Measurements from ENCODE around the gene MROH2A. TPM values are rescaled to one million over a fixed set of nuclear protein-coding genes. Genes with fewer than 3 reads are reported as not detected.

The MROH2A gene
- total and polyA plus RNA-seq, 10 donors, result 0.27 to 1.5 (median 0.43) TPM; not detected in 7

- Histone ChIP-seq H3K9me3 (no peaks in the 10 kb centered on the region), H3K4me3 (no peak overlapping the region), H3K4me1 (no peaks in the 10 kb centered on the region), H3K36me3 (peaks cover 0 to 100% (median 0%) of the 10 kb centered on the region in 6 donors), H3K27me3 (replicated peaks in 1 of 7) (no peaks in the 10 kb centered on the region), H3K27ac (no peak overlapping the region)
- intact Hi-C loops (cut with DNase I; ENCODE audit: low total_unique reads), result no loop called here
- WGBS, 5 donors, result 91 to 98% (median 97%) methylated on average over 9 of the region's 9 CpGs
- DNase-seq, result peak; percentile 25
- TF ChIP-seq POLR2AphosphoS5 (IDR thresholded peaks at IDR 0.05) (no peak), POLR2A (IDR thresholded peaks at IDR 0.05) (no peak)
- TF ChIP-seq, protein P1, sequence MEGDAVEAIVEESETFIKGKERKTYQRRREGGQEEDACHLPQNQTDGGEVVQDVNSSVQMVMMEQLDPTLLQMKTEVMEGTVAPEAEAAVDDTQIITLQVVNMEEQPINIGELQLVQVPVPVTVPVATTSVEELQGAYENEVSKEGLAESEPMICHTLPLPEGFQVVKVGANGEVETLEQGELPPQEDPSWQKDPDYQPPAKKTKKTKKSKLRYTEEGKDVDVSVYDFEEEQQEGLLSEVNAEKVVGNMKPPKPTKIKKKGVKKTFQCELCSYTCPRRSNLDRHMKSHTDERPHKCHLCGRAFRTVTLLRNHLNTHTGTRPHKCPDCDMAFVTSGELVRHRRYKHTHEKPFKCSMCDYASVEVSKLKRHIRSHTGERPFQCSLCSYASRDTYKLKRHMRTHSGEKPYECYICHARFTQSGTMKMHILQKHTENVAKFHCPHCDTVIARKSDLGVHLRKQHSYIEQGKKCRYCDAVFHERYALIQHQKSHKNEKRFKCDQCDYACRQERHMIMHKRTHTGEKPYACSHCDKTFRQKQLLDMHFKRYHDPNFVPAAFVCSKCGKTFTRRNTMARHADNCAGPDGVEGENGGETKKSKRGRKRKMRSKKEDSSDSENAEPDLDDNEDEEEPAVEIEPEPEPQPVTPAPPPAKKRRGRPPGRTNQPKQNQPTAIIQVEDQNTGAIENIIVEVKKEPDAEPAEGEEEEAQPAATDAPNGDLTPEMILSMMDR (IDR thresholded peaks at IDR 0.05 in 8 of 11, conservative IDR thresholded peaks at IDR 0.05 in 3 of 11), result no peak
These were observed 62.4 kb downstream of the MROH2A start for GRCh38 chr2:233840520-233840919.

DNA sequence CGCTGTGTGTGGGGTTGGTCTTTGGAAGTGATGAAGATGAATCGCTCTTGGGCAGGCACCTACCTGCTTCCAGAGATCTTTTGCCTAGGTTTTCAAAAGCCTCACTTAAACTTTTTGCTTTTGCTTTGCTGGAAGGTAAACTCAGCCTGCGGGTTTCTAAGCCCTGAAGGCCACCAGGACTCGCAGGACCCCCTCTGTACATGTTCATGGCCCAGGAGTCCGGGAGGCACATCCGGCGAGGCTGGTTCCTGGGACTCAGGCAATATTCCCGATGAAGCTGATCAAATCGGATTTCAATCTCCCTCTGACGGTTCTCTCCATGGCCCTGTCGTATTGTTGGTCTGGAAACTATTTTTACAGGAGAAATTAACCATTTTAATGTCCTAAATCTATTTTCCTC is 63.1 kb downstream of the MROH2A start:
- Histone ChIP-seq H3K27ac (no peak overlapping the region), H3K4me1 (no peaks in the 10 kb centered on the region), H3K27me3 (replicated peaks in 1 of 7) (no peaks in the 10 kb centered on the region), H3K36me3 (peaks cover 0 to 98% (median 0%) of the 10 kb centered on the region in 6 donors), H3K9me3 (no peaks in the 10 kb centered on the region), H3K4me3 (no peak overlapping the region)
- 93 to 97% (median 97%) methylated on average over 11 of the region's 11 CpGs for WGBS, 5 donors
- peak; percentile 38 for DNase-seq
- TF ChIP-seq, protein P1 (IDR thresholded peaks at IDR 0.05 in 8 of 11, conservative IDR thresholded peaks at IDR 0.05 in 3 of 11), result no peak
- no peak for TF ChIP-seq POLR2A (IDR thresholded peaks at IDR 0.05)
- intact Hi-C loops (cut with DNase I; ENCODE audit: low total_unique reads), result no loop called here

DNA sequence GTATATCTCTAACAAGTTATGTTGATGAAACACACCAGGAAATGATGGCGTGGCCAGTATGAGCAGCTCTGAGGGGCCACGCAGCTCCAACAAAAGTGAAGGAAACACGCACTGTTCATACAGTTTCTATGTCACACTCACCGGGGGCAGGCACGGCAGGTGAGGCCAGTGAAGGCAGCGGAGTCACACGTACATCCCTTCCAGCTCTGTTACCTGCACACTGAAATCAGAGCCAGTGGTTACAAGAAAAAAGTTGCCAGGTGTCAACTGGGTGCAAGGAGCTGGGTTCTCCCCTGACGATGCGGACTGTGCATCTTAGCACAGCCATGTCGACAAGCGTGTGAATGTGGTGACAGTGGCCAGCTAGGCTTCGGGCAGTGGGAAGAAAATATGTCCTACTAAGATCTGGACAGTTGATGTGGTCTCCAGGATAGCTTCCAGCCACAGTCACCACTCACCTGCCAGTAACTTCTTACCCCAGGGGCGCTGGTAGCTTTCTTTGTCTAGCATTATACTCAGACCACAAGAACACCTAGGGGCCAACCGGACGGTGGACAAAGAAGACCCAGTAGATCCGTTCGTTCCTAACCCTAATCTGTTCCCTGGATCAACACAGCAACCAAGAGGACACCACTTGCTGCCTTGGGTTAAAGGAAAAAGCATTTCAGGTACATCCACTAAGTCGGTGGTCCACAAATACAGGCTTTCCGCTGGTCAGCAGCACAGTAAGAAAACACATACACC is 66.1 kb downstream of the MROH2A start:
- peak; percentile 22 for DNase-seq
- 93 to 96% (median 94%) methylated on average over 15 to 19 of the region's 19 CpGs for WGBS, 5 donors
- H3K4me3 ChIP-seq, result no peak overlapping the region
- H3K27ac ChIP-seq, result no peak overlapping the region
- no peaks in the 10 kb centered on the region for H3K27me3 ChIP-seq (replicated peaks in 1 of 7)
- no peaks in the 10 kb centered on the region for H3K9me3 ChIP-seq
- intact Hi-C loops (cut with DNase I; ENCODE audit: low total_unique reads), result no loop called here
- H3K4me1 ChIP-seq, result no peaks in the 10 kb centered on the region
- TF ChIP-seq, protein P1 (IDR thresholded peaks at IDR 0.05 in 8 of 11, conservative IDR thresholded peaks at IDR 0.05 in 3 of 11), result no peak
- TF ChIP-seq POLR2AphosphoS5 (IDR thresholded peaks at IDR 0.05) (no peak), POLR2A (IDR thresholded peaks at IDR 0.05) (no peak)
- peaks cover 0 to 98% (median 0%) of the 10 kb centered on the region in 6 donors for H3K36me3 ChIP-seq

GRCh38 chr2:233844836-233845235 is 66.7 kb downstream of the MROH2A start:
- Histone ChIP-seq H3K4me1 (no peaks in the 10 kb centered on the region), H3K9me3 (no peaks in the 10 kb centered on the region), H3K4me3 (no peak overlapping the region), H3K27ac (no peak overlapping the region), H3K36me3 (peaks cover 0 to 98% (median 0%) of the 10 kb centered on the region in 6 donors), H3K27me3 (replicated peaks in 1 of 7) (no peaks in the 10 kb centered on the region)
- TF ChIP-seq POLR2AphosphoS5 (IDR thresholded peaks at IDR 0.05), result no peak
- TF ChIP-seq, protein P1 (IDR thresholded peaks at IDR 0.05 in 8 of 11, conservative IDR thresholded peaks at IDR 0.05 in 3 of 11), result no peak
- no peak for TF ChIP-seq POLR2A (IDR thresholded peaks at IDR 0.05)
- peak; percentile 21 for DNase-seq
- 82 to 96% (median 95%) methylated on average over 3 of the region's 3 CpGs for WGBS, 5 donors
- intact Hi-C loops (cut with DNase I; ENCODE audit: low total_unique reads), result no loop called here

Data from spleen (tissue), 11 donors.